8988T (cell line): ENCODE measurements around the gene PNPLA3.

Experiments
- DNase-seq: peaks from one replicate; pipeline ENCODE4 v3.0.0; 2011

Gene PNPLA3

DNA sequence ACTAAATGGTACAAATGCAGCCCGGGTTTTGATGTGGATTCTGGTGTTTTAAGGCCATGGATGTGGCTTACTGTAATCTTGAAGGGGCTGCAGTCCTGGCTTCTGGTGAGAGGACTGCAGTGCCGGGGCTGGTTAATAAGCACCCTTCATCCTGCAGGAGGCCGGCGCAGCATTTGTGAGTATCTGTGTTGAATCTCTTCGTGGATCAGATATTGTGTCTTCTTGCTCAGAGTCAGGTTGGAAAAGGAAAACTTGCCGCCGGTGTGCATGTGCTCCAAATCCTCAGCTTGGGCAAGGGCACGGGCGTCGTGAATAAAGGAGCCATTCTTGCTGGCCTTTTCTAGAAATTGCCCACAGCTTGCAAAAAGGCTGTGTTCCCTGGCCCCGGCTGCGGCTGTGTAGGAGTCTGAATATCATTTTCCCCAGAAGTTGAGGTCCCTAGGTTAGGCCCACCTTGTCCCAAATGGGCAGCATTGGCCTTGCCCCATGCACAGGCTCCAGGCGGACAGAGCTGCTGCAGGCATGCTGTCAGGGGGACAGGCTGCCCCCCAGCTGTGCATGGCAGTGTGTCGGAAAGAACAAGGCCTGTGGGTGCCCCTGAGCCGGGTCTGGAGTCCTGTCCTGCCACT, 71.6 kb downstream of the PNPLA3 start:
- no peak for DNase-seq

- no peak for DNase-seq
Measured at GRCh38 chr22:43995798-43996169, 72.2 kb downstream of the PNPLA3 start.

- DNase-seq: no peak
Measured at GRCh38 chr22:43996170-43996980, 72.8 kb downstream of the PNPLA3 start.

DNA sequence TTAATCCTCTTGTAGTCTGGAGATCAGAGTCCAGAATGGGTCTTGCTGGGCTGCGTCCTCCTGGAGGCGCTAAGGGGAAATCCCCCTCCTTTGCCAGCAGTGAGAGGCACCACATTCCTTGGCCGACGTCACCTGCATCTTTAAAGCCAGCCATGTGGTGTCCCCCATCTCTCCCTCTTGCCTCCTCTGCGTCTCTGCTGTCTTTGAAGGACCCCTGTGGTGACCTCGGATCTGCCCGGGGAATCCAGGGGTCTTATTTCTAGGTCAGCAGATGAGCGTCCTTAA, 73.3 kb downstream of the PNPLA3 start:
- DNase-seq: no peak
